ENCODE measurements around the gene ACKR3.

Gene ACKR3

GRCh38 chr2:236554629-236555282, 14.9 kb upstream of the ACKR3 start:
- no peak for TF ChIP-seq GATA3 (IDR thresholded peaks at IDR 0.05; ENCODE audit: low read depth, low read length)
- no peak for TF ChIP-seq GATA2 (IDR thresholded peaks at IDR 0.05; ENCODE audit: low read depth, low read length)

- TF ChIP-seq GATA2 (IDR thresholded peaks at IDR 0.05; ENCODE audit: low read depth, low read length) (no peak), GATA3 (IDR thresholded peaks at IDR 0.05; ENCODE audit: low read depth, low read length) (no peak)
Measured at GRCh38 chr2:236555481-236555880, 14.1 kb upstream of the ACKR3 start.

- TF ChIP-seq GATA3 (IDR thresholded peaks at IDR 0.05; ENCODE audit: low read depth, low read length) (no peak), GATA2 (IDR thresholded peaks at IDR 0.05; ENCODE audit: low read depth, low read length) (no peak)
Measured at GRCh38 chr2:236557306-236558030, 12.2 kb upstream of the ACKR3 start.

DNA sequence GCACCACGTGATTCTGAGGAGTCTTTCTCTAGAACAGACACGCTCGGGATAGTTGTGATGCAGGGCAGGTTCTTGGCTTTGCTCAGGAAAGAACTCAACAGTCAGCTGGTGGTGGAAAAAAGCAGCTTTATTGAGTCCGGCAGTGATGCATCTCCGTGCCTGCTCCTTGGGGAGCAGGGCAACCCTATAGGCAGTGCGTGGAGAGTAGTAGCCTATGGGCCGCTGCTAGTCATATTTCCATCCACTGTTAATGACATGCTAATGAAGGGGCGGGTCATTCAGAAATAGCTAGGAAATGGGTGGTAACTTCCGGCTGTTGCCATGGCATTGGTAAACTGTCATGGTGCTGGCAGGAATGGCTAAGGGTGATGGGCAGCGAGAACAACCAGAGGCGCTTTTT, 11.6 kb upstream of the ACKR3 start:
- TF ChIP-seq GATA2 (IDR thresholded peaks at IDR 0.05; ENCODE audit: low read depth, low read length) (no peak), GATA3 (IDR thresholded peaks at IDR 0.05; ENCODE audit: low read depth, low read length) (no peak)

DNA sequence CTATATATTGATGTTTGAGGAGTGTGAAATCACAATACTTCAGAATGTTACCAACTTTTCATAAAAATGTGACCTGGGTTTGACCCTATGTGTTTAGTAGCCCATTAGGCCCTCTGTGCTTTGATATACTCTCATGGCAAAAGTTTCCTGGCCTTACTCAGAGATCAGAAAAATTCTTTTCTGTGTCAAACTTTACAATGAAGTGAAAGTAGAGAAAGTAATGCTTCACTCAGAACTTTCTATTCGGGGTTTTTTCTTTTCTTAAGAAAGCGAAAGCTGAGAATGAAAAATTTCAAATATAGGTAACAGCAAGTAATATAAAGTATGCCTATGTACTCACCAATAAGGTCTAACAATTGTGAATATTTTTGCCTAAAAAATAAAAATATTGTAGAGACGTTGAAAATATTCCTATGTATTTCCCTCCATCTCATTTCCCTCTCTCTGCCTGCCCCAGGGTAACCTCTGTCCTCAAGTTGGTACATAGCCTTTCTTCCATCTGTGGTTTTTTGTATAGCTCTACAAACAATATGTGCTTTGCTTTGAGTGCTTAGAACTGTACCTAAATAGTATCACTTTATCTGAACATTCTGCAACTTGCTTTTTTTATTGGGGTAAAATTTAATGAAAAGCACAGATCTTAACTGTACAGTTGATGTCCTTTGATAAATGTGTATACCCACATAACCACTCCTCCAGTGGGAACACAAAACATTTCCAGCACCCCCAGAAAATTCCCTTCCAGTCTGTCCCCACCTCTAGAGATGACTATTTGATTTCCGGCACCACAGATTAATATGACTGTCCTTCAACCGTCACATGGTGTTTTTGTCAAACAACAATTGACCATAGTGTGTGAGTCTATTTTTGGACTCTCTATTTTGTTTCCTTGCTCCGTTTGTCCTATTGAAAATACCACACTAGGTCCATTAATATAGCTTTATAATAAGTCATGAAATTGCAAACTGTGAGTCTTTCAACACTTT, 10.3 kb upstream of the ACKR3 start:
- no peak for TF ChIP-seq GATA3 (IDR thresholded peaks at IDR 0.05; ENCODE audit: low read depth, low read length)
- no peak for TF ChIP-seq GATA2 (IDR thresholded peaks at IDR 0.05; ENCODE audit: low read depth, low read length)

DNA sequence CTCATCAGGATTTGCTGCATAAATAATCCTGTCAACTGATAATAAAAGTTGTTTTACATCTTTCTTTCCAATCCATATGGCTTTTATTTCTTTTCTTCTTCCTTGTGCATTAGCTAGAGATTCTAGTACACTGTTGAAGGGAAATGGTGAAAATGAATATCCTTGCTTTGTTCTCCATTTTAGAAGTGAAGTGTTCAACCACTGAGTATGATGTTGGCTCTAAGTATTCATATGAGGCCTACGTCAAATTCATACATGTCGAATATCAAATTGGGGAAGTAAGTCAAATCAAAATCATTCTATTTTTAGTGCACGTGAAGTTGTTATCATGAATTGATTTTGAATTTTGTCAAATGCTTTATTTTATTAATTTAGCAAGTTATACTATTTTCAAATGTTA, 7.8 kb upstream of the ACKR3 start:
- no peak for TF ChIP-seq GATA2 (IDR thresholded peaks at IDR 0.05; ENCODE audit: low read depth, low read length)
- no peak for TF ChIP-seq GATA3 (IDR thresholded peaks at IDR 0.05; ENCODE audit: low read depth, low read length)

GRCh38 chr2:236562434-236562833, 7.2 kb upstream of the ACKR3 start:
- TF ChIP-seq GATA2 (IDR thresholded peaks at IDR 0.05; ENCODE audit: low read depth, low read length): no peak
- TF ChIP-seq GATA3 (IDR thresholded peaks at IDR 0.05; ENCODE audit: low read depth, low read length): no peak

DNA sequence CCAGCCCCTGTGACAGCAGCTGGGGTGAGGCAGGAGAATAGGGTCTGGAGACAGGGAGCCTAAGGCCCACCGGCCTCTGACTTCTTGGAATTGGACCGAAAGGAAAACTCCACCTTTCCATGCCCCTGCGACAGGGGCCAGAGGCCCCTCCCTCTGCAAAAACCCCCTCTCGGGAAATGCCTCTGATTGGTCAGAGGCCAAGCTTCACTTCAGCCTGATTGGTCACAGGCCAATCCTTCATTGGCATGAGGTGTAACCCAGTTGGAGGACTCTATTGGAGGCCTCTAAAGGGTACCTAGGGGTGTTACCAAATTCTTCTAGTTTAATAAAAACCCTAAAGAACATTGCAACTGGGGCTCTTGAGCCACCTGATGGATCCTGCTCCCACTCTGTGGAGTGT, 5.7 kb upstream of the ACKR3 start:
- TF ChIP-seq GATA3 (IDR thresholded peaks at IDR 0.05; ENCODE audit: low read depth, low read length) (no peak), GATA2 (IDR thresholded peaks at IDR 0.05; ENCODE audit: low read depth, low read length) (no peak)

GRCh38 chr2:236565212-236565611, 4.4 kb upstream of the ACKR3 start:
- no peak for TF ChIP-seq GATA2 (IDR thresholded peaks at IDR 0.05; ENCODE audit: low read depth, low read length)
- TF ChIP-seq GATA3 (IDR thresholded peaks at IDR 0.05; ENCODE audit: low read depth, low read length): no peak

DNA sequence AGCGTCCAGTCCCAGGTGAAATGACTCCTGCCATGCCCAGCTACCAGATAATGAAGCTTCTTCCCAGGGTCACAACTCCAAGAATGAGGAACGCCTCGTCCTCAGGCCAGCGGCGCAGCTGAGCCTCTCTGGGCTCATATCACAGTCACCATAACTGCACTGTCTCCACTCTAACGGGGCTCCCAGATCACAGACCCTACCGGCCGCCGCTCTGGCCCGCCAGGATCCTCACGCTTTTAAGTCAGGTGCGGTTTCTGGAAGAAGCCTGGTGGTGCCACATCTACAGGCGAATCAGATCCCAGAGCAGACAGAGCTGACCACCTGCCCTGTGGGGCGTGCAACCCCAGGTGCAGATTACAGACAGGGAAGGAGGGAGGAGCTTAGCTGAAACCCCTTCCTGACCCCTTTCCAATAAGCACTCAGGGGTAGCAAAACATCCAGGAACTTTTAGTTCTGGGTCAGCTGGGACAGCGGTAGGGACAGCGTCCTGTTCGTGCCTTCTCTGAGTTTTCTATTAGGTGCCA, 3.7 kb upstream of the ACKR3 start:
- TF ChIP-seq GATA3 (IDR thresholded peaks at IDR 0.05; ENCODE audit: low read depth, low read length) (no peak), GATA2 (IDR thresholded peaks at IDR 0.05; ENCODE audit: low read depth, low read length) (no peak)

- TF ChIP-seq GATA2 (IDR thresholded peaks at IDR 0.05; ENCODE audit: low read depth, low read length) (no peak), GATA3 (IDR thresholded peaks at IDR 0.05; ENCODE audit: low read depth, low read length) (no peak)
Measured at GRCh38 chr2:236566596-236566995, 3.0 kb upstream of the ACKR3 start.

GRCh38 chr2:236568068-236568921, 1.3 kb upstream of the ACKR3 start:
- TF ChIP-seq GATA2 (IDR thresholded peaks at IDR 0.05; ENCODE audit: low read depth, low read length) (no peak), GATA3 (IDR thresholded peaks at IDR 0.05; ENCODE audit: low read depth, low read length) (no peak)

GRCh38 chr2:236568922-236569572, 578 bp upstream of the ACKR3 start:
- TF ChIP-seq GATA3 (IDR thresholded peaks at IDR 0.05; ENCODE audit: low read depth, low read length) (no peak), GATA2 (IDR thresholded peaks at IDR 0.05; ENCODE audit: low read depth, low read length) (no peak)
